Measurements from ENCODE around the gene SELENOK. TPM values are rescaled to one million over a fixed set of nuclear protein-coding genes. Genes with fewer than 3 reads are reported as not detected.
A peak's percentile ranks its signal among the peaks of the same experiment; 100 is the strongest.

The SELENOK gene
- total RNA-seq, 1 experiment from 2014 or later: 62.3 TPM

GRCh38 chr3:53883008-53883407, 8.7 kb downstream of the SELENOK start:
- DNase-seq (ENCODE audit: low read depth): no peak

DNA sequence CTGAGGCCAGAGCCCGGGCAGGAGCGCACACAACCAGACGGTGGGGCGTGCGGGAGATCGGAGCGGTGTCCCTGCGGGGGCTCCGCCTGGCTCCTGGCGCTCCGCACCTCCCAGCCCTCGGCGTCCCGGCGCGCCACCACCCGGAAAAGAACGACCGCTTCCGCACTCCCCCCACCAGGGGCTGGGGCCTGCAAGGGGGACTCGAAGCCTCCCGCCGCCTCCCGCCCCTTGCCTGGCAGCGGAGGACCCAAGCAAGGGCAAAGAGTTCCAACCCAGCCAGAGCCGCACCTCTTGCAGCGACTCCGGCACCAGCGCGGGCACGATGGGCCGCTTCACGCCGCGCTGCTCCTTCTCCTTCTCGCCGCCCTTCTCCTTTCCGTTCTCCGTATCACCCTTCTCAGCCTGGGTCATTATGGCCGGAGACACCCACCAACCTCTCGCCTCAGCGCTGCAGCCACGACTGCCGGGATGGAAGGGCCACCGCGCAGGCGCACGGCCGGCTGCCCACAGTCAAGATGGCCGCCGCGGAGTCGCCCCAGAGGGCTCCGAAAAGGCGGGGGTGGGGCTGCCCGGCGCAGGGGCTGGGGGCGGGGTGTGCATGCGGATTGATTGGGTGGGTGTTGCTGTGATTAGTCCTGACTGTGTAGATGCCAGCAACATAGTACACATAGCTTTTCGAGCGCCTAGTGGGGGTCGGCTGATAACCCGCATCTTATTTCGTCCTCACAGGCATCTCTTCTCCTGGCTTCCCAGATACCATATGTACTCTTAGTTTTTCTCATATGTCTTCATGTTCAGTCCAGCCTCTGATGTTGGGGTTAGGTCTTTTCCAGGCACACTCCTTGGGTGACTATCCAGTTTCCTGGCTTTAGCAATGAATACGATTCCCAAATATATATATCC, 9.7 kb downstream of the SELENOK start, which contains the start of gene ACTR8:
TSS of gene ACTR8 (minus strand) at position 462 of the 903 bp plus-strand sequence. CDS start at position 411, 51 bp downstream.
- DNase-seq (ENCODE audit: low read depth): peak; percentile 83

DNA sequence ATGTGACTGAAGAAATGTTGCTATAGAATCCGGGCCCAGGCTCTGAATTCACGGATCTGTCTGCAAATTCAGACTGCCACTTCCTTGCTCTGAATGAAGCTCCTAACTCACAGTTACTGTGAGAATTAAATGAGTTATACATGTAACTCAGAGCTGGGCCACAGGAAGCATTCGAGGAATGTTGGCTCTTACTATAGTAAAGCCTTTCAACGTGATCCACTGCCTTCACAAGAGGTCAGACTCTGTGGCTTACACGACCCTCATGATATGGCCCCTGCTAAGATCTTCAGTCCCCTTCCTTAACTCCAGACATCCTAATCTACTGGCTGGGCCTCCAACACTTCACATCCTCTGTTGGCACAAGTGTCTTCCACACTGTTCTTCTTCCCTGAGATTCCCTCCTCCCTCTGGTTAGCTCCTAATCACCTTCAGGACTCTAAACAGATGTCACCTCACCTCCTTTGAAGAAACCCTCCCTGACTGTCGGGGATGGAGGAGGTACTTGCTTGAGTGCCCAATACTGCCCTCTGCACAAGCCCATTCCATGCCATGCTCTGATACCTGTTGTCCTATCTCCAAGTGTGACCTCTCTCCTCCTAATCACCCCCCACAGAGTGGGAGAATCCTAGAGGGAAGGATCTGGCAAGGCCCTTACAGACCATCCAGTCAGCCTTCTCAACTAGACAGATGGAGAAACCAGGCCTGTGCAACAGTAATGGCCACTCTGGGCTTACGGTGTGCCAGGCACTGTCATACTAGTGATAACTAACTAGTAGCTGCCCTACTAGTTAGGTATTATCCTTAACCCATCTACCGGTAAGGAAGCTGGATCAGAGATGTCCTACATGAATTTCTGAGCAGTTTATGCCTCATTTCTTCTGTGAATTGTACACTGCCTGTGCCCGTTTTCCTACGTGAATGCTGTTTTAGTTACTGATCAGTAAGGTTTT, 11.0 kb downstream of the SELENOK start:
- peak; percentile 2 for DNase-seq (ENCODE audit: low read depth)

- no peak for DNase-seq (ENCODE audit: low read depth)
These were observed 25.7 kb downstream of the SELENOK start for GRCh38 chr3:53865732-53866499.

DNA sequence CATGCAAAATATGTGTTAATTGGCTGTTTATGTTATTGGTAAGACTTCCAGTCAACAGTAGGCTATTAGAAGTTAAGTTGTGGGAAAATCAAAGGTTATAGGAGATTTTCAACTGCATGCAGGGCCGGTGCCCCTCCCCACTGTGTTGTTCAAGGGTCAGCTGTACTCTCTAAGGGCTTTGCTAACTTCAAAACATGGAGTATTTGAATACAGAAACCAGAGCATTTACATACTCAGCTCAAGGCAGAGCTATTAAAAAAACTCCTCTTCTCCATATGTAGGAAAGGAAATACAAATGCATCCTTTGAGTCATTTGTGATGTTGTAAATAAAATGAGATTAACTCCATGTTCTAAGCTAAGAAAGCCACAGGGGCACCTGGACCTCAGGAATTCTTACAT, 28.5 kb downstream of the SELENOK start:
- DNase-seq (ENCODE audit: low read depth): no peak

DNA sequence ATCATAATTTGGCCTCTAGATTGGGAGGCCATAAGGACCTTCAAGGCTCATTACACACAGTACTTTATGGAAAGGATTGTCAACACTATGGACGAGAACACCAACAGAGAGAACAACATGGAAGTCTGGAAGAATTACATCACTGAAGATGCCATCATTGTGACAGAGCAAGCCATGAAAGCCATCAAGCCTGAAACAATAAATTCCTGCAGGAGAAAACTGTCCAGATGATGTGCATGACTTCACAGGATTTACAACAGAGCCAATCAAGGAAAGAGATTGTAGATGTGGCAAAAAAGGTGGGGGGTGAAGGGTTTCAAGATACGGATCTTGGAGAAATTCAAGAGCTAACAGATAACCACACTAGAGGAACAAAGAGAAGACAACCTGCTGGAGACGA, 29.4 kb downstream of the SELENOK start:
- no peak for DNase-seq (ENCODE audit: low read depth)

- DNase-seq (ENCODE audit: low read depth): no peak
These were observed 31.5 kb downstream of the SELENOK start for GRCh38 chr3:53860196-53860595.

DNA sequence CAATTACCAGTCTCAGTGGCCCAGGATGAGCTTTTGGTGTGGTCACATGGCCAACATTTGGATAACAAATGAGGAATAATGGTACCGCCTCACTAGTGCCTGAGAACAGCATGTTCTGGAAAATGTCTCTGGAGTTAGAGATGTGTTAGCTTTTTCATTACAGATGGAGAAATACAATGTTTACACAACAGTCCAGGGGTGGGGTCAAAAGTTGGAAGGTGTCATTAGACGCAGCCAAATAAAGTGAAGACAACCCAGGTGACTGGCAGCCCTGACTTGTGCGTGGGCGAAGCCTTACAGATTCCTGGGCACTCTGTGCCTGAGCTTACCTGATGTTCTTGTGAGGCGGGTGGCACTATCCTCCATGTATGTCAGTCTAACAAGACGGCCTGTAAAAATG, 32.5 kb downstream of the SELENOK start:
- no peak for DNase-seq (ENCODE audit: low read depth)

GRCh38 chr3:53858096-53858741, 33.4 kb downstream of the SELENOK start:
- DNase-seq (ENCODE audit: low read depth): no peak

DNA sequence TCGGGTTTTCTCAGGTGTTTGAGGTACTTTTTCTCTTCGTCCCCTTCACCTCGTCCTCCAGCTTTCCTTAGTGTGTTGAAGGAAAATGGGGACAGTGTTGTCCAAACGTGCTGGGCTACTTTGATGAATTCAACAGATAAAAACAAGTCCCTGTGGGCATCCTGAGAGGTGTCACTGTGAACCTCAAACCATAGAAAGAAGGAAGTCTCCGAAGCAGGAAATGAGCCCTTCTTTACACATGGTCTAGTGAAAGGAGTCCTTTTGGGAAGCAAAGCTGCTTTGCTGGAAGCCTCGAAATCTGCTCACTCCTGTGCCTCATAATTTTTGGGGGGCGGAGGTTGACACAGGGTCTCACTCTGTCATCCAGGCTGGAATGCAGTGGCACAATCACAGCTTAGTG, 34.7 kb downstream of the SELENOK start:
- no peak for DNase-seq (ENCODE audit: low read depth)

DNA sequence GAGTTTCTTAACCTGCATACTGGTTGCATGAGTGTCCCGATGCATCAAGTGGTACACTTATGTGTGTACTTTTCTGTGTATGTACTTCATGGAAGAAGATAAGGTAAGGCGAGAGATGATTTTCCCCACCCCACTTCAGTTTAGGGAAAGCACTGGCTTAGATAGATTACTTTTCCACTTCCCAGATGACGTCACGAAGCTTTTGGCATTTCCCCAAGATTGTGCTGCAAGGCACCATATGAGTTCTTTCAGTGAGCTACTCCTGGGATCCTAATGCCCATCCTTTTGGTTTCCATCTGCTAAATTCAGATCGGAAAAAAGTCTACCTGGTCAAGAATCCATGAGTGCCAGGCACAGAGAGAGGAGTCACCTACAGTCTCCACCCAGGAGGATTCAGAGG, 40.8 kb downstream of the SELENOK start:
- peak; percentile 20 for DNase-seq (ENCODE audit: low read depth)

DNA sequence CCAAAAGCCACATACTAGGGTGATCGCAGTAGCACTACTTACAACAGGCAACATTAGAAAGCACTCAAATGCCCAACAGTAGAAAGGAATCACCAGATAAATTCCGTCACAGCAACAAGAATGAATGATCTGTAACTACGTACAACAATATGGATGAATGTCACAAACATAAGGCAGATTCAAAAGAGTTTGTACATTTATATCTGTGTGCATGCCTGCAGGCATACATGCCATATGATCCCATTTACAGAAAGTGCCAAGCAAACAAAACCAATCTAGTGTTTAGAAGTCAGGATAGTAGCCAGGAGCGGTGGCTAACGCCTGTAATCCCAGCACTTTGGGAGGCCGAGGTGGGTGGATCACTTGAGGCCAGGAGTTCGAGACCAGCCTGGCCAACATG, 41.7 kb downstream of the SELENOK start:
- no peak for DNase-seq (ENCODE audit: low read depth)

DNA sequence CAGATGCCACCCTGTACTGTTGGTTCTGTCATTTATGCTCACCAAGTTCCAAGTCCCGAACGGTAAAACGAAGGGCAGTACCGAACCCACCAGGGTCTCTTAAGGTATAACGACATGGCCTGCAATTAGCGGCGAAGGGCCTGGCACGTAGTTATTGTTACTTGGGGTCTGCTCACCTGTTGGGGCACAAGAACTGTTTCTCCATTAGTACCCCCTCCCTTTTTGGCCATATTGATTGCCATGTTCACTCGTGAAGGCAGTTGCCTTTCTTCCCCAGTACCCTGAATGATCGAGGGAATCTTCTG, 44.9 kb downstream of the SELENOK start:
- DNase-seq (ENCODE audit: low read depth): no peak

- DNase-seq (ENCODE audit: low read depth): peak; percentile 57
These were observed 45.4 kb downstream of the SELENOK start, which contains the start of the genes CHDH and IL17RB for GRCh38 chr3:53846134-53846850. CHDH (minus strand) TSS chr3:53846419; CDS start chr3:53824008, 22,411 bp downstream. IL17RB (plus strand) TSS chr3:53846568; CDS start chr3:53846589, 21 bp downstream.

GRCh38 chr3:53845881-53846133, 45.9 kb downstream of the SELENOK start:
- no peak for DNase-seq (ENCODE audit: low read depth)

GRCh38 chr3:53845103-53845880, 46.4 kb downstream of the SELENOK start:
- peak; percentile 54 for DNase-seq (ENCODE audit: low read depth)

DNA sequence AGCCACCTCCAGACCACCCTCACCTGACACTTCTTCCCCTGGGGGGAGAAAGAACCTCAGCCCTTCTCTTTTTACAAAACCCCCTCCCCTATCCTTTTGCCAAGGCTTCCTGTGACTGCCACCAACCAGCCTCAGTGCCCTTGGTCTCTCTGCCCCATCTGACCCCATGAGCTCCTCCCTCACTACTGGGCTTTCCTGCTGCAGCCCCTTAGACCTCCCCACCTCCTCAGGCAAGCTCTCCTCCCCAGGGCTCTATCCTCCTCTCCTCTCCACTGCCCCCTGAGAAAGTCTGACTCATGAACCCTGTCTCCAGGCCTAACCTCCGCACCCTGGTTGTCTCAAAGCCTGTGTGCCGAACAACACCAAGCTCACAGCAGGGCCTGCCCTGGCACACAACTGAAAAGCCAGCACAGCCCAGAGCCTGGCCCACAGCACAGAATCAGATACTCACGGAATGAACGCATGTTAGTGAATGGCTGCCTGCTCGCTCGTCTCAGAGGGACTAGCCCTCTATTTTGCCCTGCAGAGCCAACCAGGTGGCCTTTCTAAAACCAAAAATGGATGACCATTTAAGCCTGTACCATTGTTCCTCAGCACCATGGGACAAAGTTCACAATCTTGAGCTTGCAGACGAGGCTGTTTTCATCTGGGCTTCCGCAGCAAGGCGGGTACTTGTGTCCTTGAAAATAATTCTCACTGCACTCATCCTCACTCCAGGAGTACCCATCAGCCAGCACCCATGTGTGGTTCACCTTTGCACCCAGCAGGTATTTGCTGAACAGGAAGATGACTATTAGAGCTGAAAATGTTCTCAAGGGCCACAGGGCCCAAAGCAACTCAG, 47.2 kb downstream of the SELENOK start:
- peak; percentile 40 for DNase-seq (ENCODE audit: low read depth)

- no peak for DNase-seq (ENCODE audit: low read depth)
These were observed 48.2 kb downstream of the SELENOK start for GRCh38 chr3:53843195-53844177.
